Activated naive CD8-positive, alpha-beta T cell treated with anti-CD3 and anti-CD28 coated beads for 36 hours (primary cell): ENCODE data around the gene ACOX3. TPM values are rescaled to one million over a fixed set of nuclear protein-coding genes. Genes with fewer than 3 reads are reported as not detected.
"Not testable (repeated sequence)": the region's sequence is repeated elsewhere in the genome, so short reads cannot be mapped to it uniquely, and the experiment has no call there.

Source experiments
- DNase-seq: peaks from one replicate; pipeline ENCODE4 v3.0.0; 2021
- H3K27ac Mint-ChIP-seq: one replicate; pipeline ENCODE4 v1.8.0; 2022; ENCODE audit warnings: mild to moderate bottlenecking, moderate library complexity, mixed read lengths
- H3K27me3 Mint-ChIP-seq: one replicate; pipeline ENCODE4 v1.8.0; 2022; ENCODE audit warnings: mild to moderate bottlenecking, mixed read lengths
- H3K36me3 Mint-ChIP-seq: one replicate; pipeline ENCODE4 v1.8.0; 2021; ENCODE audit warnings: mild to moderate bottlenecking, mixed read lengths
- H3K4me1 Mint-ChIP-seq: one replicate; pipeline ENCODE4 v1.8.0; 2021; ENCODE audit warnings: mixed read lengths
- H3K4me3 Mint-ChIP-seq: one replicate; pipeline ENCODE4 v1.8.0; 2022; ENCODE audit warnings: mild to moderate bottlenecking, moderate library complexity, mixed read lengths
- H3K9me3 Mint-ChIP-seq: one replicate; pipeline ENCODE4 v1.8.0; 2022; ENCODE audit warnings: mixed read lengths
- total RNA-seq, 2 experiments: library from RNA; stranded (reverse); gene quantifications; one replicate each; pipeline ENCODE4 v1.2.3, GENCODE V29; 2021

Gene ACOX3
- total RNA-seq, 2 experiments from 2014 or later, result 13.9 to 16.4 TPM

- DNase-seq, result no peak
- Mint-ChIP-seq H3K36me3 (no peaks in the 10 kb centered on the region), H3K4me3 (peak overlapping the region; percentile 95), H3K27me3 (no peaks in the 10 kb centered on the region), H3K4me1 (peaks cover 24% of the 10 kb centered on the region), H3K9me3 (no peaks in the 10 kb centered on the region), H3K27ac (peak overlapping the region; percentile 88)
Measured at GRCh38 chr4:8427761-8428287, 12.7 kb downstream of the ACOX3 start.

GRCh38 chr4:8427262-8427661 is 13.3 kb downstream of the ACOX3 start:
- H3K4me3 Mint-ChIP-seq, result peak overlapping the region; percentile 95
- H3K9me3 Mint-ChIP-seq, result no peaks in the 10 kb centered on the region
- H3K4me1 Mint-ChIP-seq, result peaks cover 24% of the 10 kb centered on the region
- H3K27ac Mint-ChIP-seq, result no peak overlapping the region
- no peaks in the 10 kb centered on the region for H3K27me3 Mint-ChIP-seq
- no peaks in the 10 kb centered on the region for H3K36me3 Mint-ChIP-seq
- no peak for DNase-seq

GRCh38 chr4:8422786-8423185 is 17.7 kb downstream of the ACOX3 start:
- H3K4me3 Mint-ChIP-seq, result no peak overlapping the region
- H3K27me3 Mint-ChIP-seq, result no peaks in the 10 kb centered on the region
- peaks cover 2% of the 10 kb centered on the region for H3K36me3 Mint-ChIP-seq
- no peaks in the 10 kb centered on the region for H3K9me3 Mint-ChIP-seq
- DNase-seq, result no peak
- peaks cover 26% of the 10 kb centered on the region for H3K4me1 Mint-ChIP-seq
- H3K27ac Mint-ChIP-seq, result no peak overlapping the region

GRCh38 chr4:8422327-8422726 is 18.2 kb downstream of the ACOX3 start:
- H3K27me3 Mint-ChIP-seq, result no peaks in the 10 kb centered on the region
- H3K9me3 Mint-ChIP-seq, result no peaks in the 10 kb centered on the region
- no peak for DNase-seq
- peaks cover 2% of the 10 kb centered on the region for H3K36me3 Mint-ChIP-seq
- H3K4me1 Mint-ChIP-seq, result peaks cover 27% of the 10 kb centered on the region
- no peak overlapping the region for H3K4me3 Mint-ChIP-seq
- no peak overlapping the region for H3K27ac Mint-ChIP-seq

GRCh38 chr4:8420151-8420550 is 20.4 kb downstream of the ACOX3 start:
- peaks cover 15% of the 10 kb centered on the region for H3K4me1 Mint-ChIP-seq
- H3K4me3 Mint-ChIP-seq, DNase-seq, H3K27me3 Mint-ChIP-seq, H3K9me3 Mint-ChIP-seq, H3K27ac Mint-ChIP-seq, H3K36me3 Mint-ChIP-seq: not testable (repeated sequence)

GRCh38 chr4:8419222-8420041 is 21.1 kb downstream of the ACOX3 start:
- H3K36me3 Mint-ChIP-seq, result peaks cover 2% of the 10 kb centered on the region
- H3K4me3 Mint-ChIP-seq, result no peak overlapping the region
- no peaks in the 10 kb centered on the region for H3K27me3 Mint-ChIP-seq
- H3K9me3 Mint-ChIP-seq, result no peaks in the 10 kb centered on the region
- H3K4me1 Mint-ChIP-seq, result peaks cover 13% of the 10 kb centered on the region
- DNase-seq, result peak; percentile 36
- peak overlapping the region; percentile 83 for H3K27ac Mint-ChIP-seq

DNA sequence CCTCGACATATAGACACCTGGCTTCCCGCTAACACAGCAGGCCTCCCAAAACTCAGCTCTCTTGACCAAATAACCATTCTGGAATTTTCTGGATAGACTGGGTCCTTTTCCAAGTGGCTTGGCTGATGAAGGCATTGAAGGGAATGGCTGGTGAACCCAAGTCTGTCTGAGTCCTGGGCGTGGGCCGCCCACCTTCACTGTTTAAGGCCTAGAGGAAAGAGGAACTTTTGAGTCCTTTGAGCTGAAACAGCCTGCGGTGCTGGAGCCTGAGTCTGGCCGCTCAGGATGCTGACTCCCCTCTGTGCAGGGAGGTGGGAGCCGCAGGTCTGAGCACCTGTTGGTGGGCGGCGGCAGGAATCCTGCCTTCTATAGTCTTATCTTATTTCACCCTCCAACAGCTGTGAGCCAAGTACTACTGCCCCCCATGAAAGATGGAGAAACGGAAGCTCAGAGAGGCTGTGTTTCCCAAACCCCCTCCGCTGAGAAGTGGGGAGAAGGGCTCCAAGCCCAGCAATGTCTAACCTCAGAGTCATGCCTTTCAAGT is 23.4 kb downstream of the ACOX3 start:
- no peak for DNase-seq
- Mint-ChIP-seq H3K4me1 (peaks cover 19% of the 10 kb centered on the region), H3K9me3 (no peaks in the 10 kb centered on the region), H3K36me3 (peaks cover 2% of the 10 kb centered on the region), H3K27ac (no peak overlapping the region), H3K4me3 (no peak overlapping the region), H3K27me3 (no peaks in the 10 kb centered on the region)

DNA sequence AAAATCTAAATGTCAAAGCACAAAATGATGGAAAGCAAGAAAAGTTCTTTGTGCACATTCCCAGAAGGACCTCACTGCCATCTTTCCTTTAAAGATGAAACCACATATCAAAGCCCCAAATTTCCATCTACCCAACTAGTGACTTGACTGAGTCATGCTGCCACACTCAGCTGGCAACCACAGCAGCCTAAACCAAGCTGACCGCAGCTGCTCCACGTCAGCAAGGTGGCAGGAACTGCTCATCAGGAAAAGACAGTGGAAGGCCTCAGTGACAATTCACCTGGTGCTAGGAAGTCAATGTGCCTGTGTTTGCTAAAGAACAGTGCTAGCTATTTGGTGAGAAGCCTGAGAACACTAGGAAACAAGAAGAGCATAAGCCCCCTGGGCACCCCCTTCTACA is 26.1 kb downstream of the ACOX3 start:
- H3K4me1 Mint-ChIP-seq, result peaks cover 11% of the 10 kb centered on the region
- no peaks in the 10 kb centered on the region for H3K9me3 Mint-ChIP-seq
- no peak overlapping the region for H3K4me3 Mint-ChIP-seq
- H3K36me3 Mint-ChIP-seq, result peaks cover 3% of the 10 kb centered on the region
- H3K27me3 Mint-ChIP-seq, result no peaks in the 10 kb centered on the region
- no peak overlapping the region for H3K27ac Mint-ChIP-seq
- peak; percentile 31 for DNase-seq

DNA sequence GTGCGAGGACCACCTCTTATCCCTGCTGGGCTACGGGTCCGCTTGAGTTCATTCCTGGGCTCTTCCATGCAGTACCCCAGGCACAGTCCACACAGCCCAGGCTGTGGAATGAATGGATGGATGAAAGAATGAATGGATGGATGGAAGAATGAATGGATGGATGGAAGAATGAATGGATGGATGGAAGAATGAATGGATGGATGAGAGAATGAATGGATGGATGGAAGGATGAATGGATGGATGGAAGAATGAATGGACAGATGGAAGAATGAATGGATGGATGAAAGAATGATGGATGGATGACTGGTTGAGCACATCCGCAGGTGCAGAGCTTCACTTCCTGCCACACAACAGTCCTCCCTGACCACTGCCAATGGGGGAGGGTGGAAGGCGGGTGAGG is 28.2 kb downstream of the ACOX3 start:
- Mint-ChIP-seq H3K9me3 (no peaks in the 10 kb centered on the region), H3K4me3 (no peak overlapping the region), H3K27me3 (no peaks in the 10 kb centered on the region), H3K27ac (no peak overlapping the region), H3K36me3 (peaks cover 5% of the 10 kb centered on the region), H3K4me1 (peaks cover 6% of the 10 kb centered on the region)
- no peak for DNase-seq

DNA sequence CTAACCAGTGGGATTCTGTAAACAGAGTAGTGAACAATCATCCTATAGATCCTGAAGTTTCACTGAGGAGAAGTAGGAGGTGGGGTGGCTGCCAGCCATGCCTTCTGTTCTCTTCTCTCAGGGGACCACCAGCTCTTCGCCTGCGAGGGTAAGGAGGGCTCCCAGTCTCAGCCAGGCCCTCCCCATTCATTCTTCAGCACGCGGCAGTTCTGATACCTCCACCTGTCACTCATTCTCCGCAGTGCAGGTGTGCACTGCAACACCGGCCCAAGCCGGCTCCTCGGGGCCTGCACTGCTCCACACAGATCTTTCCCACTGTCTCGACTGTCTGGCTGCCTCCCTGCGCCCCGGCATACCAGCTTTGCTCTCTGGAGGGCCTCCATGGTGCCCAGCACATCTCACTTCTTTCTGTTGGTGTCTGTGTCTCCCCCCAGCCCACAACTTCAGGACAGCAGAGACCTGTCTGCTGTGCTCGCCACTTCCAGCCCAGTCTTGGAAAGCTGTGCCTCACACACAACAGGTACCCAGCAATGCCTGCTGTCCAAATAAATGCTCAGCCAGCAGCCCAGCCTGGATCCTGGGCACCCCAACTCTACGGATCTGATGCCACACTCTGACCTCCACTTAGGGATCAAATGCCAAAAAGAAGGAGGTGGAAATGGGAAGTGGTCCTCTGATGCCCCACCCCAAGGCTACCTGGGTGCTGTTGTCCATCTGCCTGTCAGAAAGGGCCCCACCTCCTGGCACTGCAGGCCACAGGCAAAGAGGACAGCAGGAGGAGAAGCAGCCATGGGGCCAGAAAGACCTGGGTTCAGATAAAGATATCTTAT is 29.0 kb downstream of the ACOX3 start:
- Mint-ChIP-seq H3K4me1 (peaks cover 6% of the 10 kb centered on the region), H3K4me3 (no peak overlapping the region), H3K9me3 (no peaks in the 10 kb centered on the region), H3K36me3 (peaks cover 5% of the 10 kb centered on the region), H3K27me3 (no peaks in the 10 kb centered on the region), H3K27ac (no peak overlapping the region)
- no peak for DNase-seq

- DNase-seq, result no peak
- no peaks in the 10 kb centered on the region for H3K27me3 Mint-ChIP-seq
- peaks cover 6% of the 10 kb centered on the region for H3K4me1 Mint-ChIP-seq
- H3K27ac Mint-ChIP-seq, result no peak overlapping the region
- peaks cover 5% of the 10 kb centered on the region for H3K36me3 Mint-ChIP-seq
- H3K4me3 Mint-ChIP-seq, result no peak overlapping the region
- no peaks in the 10 kb centered on the region for H3K9me3 Mint-ChIP-seq
Measured at GRCh38 chr4:8410641-8411271, 29.8 kb downstream of the ACOX3 start.

DNA sequence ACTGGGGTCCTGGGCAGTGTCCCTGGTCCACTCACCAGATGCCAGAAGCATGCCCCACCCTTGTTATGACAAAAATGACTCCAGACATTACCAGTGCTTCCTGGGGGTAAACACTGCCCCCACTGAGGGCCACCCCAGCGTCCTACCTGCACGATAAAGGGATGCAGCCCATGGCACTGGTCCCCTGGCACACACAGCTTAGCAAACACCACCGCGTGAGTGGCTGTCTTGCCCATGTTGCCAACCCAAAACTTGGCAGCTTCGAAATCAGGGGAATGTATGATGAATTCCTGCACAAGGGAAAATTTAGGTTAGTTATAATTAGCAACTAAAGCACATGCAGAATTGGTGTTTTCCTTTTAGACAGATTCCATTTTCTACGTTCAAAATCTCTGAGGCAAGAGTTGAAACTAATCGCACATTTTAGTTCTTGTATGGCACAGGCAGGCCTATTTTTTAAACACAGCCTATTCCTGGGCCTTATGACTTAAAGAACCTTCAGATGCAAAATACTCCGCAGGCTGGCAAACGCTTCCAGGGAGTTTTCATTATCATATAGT is 30.4 kb downstream of the ACOX3 start:
- Mint-ChIP-seq H3K36me3 (peaks cover 5% of the 10 kb centered on the region), H3K27ac (no peak overlapping the region), H3K4me1 (peaks cover 6% of the 10 kb centered on the region), H3K4me3 (no peak overlapping the region), H3K27me3 (no peaks in the 10 kb centered on the region), H3K9me3 (no peaks in the 10 kb centered on the region)
- no peak for DNase-seq

- no peak overlapping the region for H3K27ac Mint-ChIP-seq
- H3K27me3 Mint-ChIP-seq, result no peaks in the 10 kb centered on the region
- H3K4me1 Mint-ChIP-seq, result peaks cover 6% of the 10 kb centered on the region
- no peak overlapping the region for H3K4me3 Mint-ChIP-seq
- H3K9me3 Mint-ChIP-seq, result no peaks in the 10 kb centered on the region
- H3K36me3 Mint-ChIP-seq, result peaks cover 5% of the 10 kb centered on the region
- DNase-seq, result peak; percentile 20
Measured at GRCh38 chr4:8409264-8410065, 31.1 kb downstream of the ACOX3 start.

DNA sequence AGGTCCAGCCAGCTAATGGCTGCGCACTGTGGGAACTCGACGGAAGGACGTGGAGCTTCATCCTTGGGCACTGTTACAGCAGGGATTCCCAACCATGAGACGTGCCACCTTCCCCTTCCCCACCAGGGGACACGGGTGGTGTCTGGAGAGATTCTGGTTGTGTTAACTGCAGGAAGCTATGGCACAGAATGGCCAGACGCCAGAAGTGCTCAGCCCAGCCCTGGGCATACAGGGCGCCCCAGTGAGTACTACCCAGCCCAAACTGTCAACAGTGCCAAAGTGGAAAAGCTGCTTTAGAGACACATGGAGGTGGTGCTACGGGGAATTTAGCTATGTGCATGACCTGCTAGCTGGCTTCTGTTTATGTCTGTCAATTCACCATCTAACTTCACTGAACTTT is 32.8 kb downstream of the ACOX3 start:
- H3K9me3 Mint-ChIP-seq, result no peaks in the 10 kb centered on the region
- no peak overlapping the region for H3K27ac Mint-ChIP-seq
- no peaks in the 10 kb centered on the region for H3K27me3 Mint-ChIP-seq
- no peak for DNase-seq
- H3K36me3 Mint-ChIP-seq, result peaks cover 5% of the 10 kb centered on the region
- no peak overlapping the region for H3K4me3 Mint-ChIP-seq
- H3K4me1 Mint-ChIP-seq, result no peaks in the 10 kb centered on the region
